HepG2 (cell line): ENCODE data around the gene NUAK2. TPM values are rescaled to one million over a fixed set of nuclear protein-coding genes. Genes with fewer than 3 reads are reported as not detected.

Experiments used
- ATAC-seq: fragments of 200-7000 bp; cut with Tn5 transposase; 3 replicates; pipeline ENCODE4 v1.9.1; 2020; ENCODE audit warnings: mild to moderate bottlenecking, moderate library complexity
- BruUV-seq: library from RNA; stranded (reverse); fragments of 400-500 nt; replicated peaks from 2 replicates; lab custom pipeline; 2021; lab: Mats Ljungman, UMichigan
- CTCF ChIA-PET: fragments of 300-600 bp; formaldehyde crosslinking; extraction: SDS; loops from one replicate; lab custom pipeline; 2021; ENCODE audit warnings: low total read pairs, inconsistent platforms, low intra/inter-chr PET ratio; lab: Yijun Ruan, JAX
- POLR2A ChIA-PET: fragments of 350-600 bp; sonication (Branson Sonifier 250); formaldehyde crosslinking; loops from one replicate; lab custom pipeline; 2020; ENCODE audit warnings: antibody characterized with exemption, inconsistent platforms; lab: Yijun Ruan, JAX
- DNase-seq: peaks from one replicate; pipeline ENCODE4 v3.0.0-alpha.2; 2015; ENCODE audit warnings: low spot score
- FAIRE-seq: peaks from 3 replicates; lab custom pipeline; 2011; peaks lifted over from hg19 to GRCh38; lab: Jason Lieb, UNC
- H2AFZ ChIP-seq: one replicate; pipeline ENCODE4 v1.6.1; 2011; ENCODE audit warnings: low read length, inconsistent platforms
- H3K27ac ChIP-seq: fragments of 300-600 bp; 3 replicates; pipeline ENCODE4 v1.8.0; 2011; ENCODE audit warnings: mixed run types, mild to moderate bottlenecking, mixed read lengths, low read length, inconsistent platforms; ENCODE audit not compliant: insufficient read depth; ENCODE audit errors: extremely low read length
- H3K27me3 ChIP-seq, 2 experiments: fragments of 200-600 bp in 1 of 2; 2 replicates in 1 of 2; 3 replicates in 1 of 2; pipeline versions ENCODE4 v1.6.0 to v1.8.0; 2011; ENCODE audit warnings: low read length in 2 of 2, mild to moderate bottlenecking in 2 of 2, moderate library complexity in 2 of 2, inconsistent platforms in 1 of 2; ENCODE audit not compliant: insufficient read depth in 2 of 2, control insufficient read depth in 1 of 2
- H3K36me3 ChIP-seq, 2 experiments: fragments of 200-600 bp in 1 of 2; replicated peaks in 1 of 2; 2 replicates in 1 of 2; 3 replicates in 1 of 2; pipeline versions ENCODE4 v1.5.1 to v1.8.0; 2011; ENCODE audit warnings: low read length in 2 of 2, inconsistent platforms in 1 of 2; ENCODE audit not compliant: insufficient read depth in 2 of 2, control insufficient read depth in 1 of 2
- H3K4me1 ChIP-seq: 2 replicates; pipeline ENCODE4 v1.5.1; 2012; ENCODE audit warnings: low read length, inconsistent platforms; ENCODE audit not compliant: insufficient read depth
- H3K4me2 ChIP-seq: 2 replicates; pipeline ENCODE4 v1.6.0; 2011; ENCODE audit warnings: low read depth, low read length, inconsistent platforms
- H3K4me3 ChIP-seq, 3 experiments: fragments of 200-600 bp in 1 of 3; sonication (generic), shearing (Covaris generic) in 1 of 3; replicated peaks in 1 of 3; 2 replicates each; pipeline ENCODE4 v1.5.1; 2011 to 2016; ENCODE audit warnings: low read length in 3 of 3, inconsistent platforms in 2 of 3, low read depth in 2 of 3, mild to moderate bottlenecking in 2 of 3, control low read depth in 1 of 3, mixed read lengths in 1 of 3; ENCODE audit not compliant: insufficient read depth in 1 of 3
- H3K79me2 ChIP-seq: one replicate; pipeline ENCODE4 v1.6.1; 2011; ENCODE audit warnings: low read length, inconsistent platforms; ENCODE audit not compliant: insufficient read depth
- H3K9ac ChIP-seq: 2 replicates; pipeline ENCODE4 v1.6.0; 2011; ENCODE audit warnings: mild to moderate bottlenecking, low read depth, low read length, inconsistent platforms; ENCODE audit not compliant: insufficient read depth
- H3K9me3 ChIP-seq: 2 replicates; pipeline ENCODE4 v1.5.1; 2012; ENCODE audit warnings: mild to moderate bottlenecking, low read length
- H4K20me1 ChIP-seq: 2 replicates; pipeline ENCODE4 v1.6.0; 2011; ENCODE audit warnings: inconsistent platforms, mild to moderate bottlenecking, low read length, moderate library complexity; ENCODE audit not compliant: insufficient read depth
- ATRX ChIP-seq: sonication (generic); formaldehyde crosslinking; IDR thresholded peaks from 2 replicates; pipeline ENCODE4 v1.4.0; 2020; ENCODE audit warnings: missing genetic modification reagents, borderline replicate concordance
- FOXK1 ChIP-seq: sonication (generic); formaldehyde crosslinking; IDR thresholded peaks from 2 replicates; pipeline ENCODE4 v1.4.0; 2020; ENCODE audit warnings: low read depth, missing genetic modification reagents, borderline replicate concordance
- NFE2L2 ChIP-seq: fragments of 150-350 bp; IDR thresholded peaks from 2 replicates; pipeline ENCODE4 v1.6.1; 2014; ENCODE audit warnings: low read length
- POLR2A ChIP-seq, 2 experiments: IDR thresholded peaks; 2 replicates each; pipeline ENCODE4 v1.6.1; 2011; ENCODE audit warnings: low read depth in 2 of 2, low read length in 2 of 2, mild to moderate bottlenecking in 1 of 2, moderate library complexity in 1 of 2; ENCODE audit not compliant: insufficient read depth in 1 of 2
- RBAK ChIP-seq: sonication (generic); formaldehyde crosslinking; IDR thresholded peaks from 2 replicates; pipeline ENCODE4 v1.5.1; 2020; ENCODE audit warnings: mild to moderate bottlenecking, missing genetic modification reagents
- RFX1 ChIP-seq: fragments of 450-650 bp; IDR thresholded peaks from 2 replicates; pipeline ENCODE4 v1.6.1; 2017
- SALL2 ChIP-seq: sonication (generic); formaldehyde crosslinking; IDR thresholded peaks from 2 replicates; pipeline ENCODE4 v1.8.1; 2023; ENCODE audit warnings: mild to moderate bottlenecking, missing genetic modification reagents, inconsistent platforms
- SRSF1 ChIP-seq: fragments of 200-400 bp; formaldehyde crosslinking; optimal IDR thresholded peaks from 2 replicates; pipeline ENCODE3; 2017; ENCODE audit warnings: mild to moderate bottlenecking, low read depth, low read length, moderate library complexity
- TBX2 ChIP-seq: sonication (generic); formaldehyde crosslinking; IDR thresholded peaks from 2 replicates; pipeline ENCODE4 v1.5.0; 2020; ENCODE audit warnings: missing genetic modification reagents, mild to moderate bottlenecking, borderline replicate concordance
- ZKSCAN5 ChIP-seq: sonication (generic); formaldehyde crosslinking; IDR thresholded peaks from 2 replicates; pipeline ENCODE4 v1.5.1; 2020; ENCODE audit warnings: mild to moderate bottlenecking, missing genetic modification reagents
- ZMAT3 ChIP-seq: sonication (generic); formaldehyde crosslinking; conservative IDR thresholded peaks from 2 replicates; pipeline ENCODE4 v1.7.0; 2021; ENCODE audit warnings: missing genetic modification reagents
- ZNF432 ChIP-seq: sonication (generic); formaldehyde crosslinking; IDR thresholded peaks from 2 replicates; pipeline ENCODE4 v1.5.0; 2020; ENCODE audit warnings: missing genetic modification reagents, mild to moderate bottlenecking, borderline replicate concordance
- ZNF572 ChIP-seq: sonication (generic); formaldehyde crosslinking; IDR thresholded peaks from 2 replicates; pipeline ENCODE4 v1.5.1; 2020; ENCODE audit warnings: mild to moderate bottlenecking, missing genetic modification reagents
- ZNF670 ChIP-seq: sonication (generic); formaldehyde crosslinking; IDR thresholded peaks from 2 replicates; pipeline ENCODE4 v1.8.0; 2022; ENCODE audit warnings: mild to moderate bottlenecking, missing genetic modification reagents, borderline replicate concordance
- ZNF75D ChIP-seq: sonication (generic); formaldehyde crosslinking; IDR thresholded peaks from 2 replicates; pipeline ENCODE4 v1.8.1; 2023; ENCODE audit warnings: missing genetic modification reagents, mild to moderate bottlenecking, borderline replicate concordance
- ZNF775 ChIP-seq: sonication (generic); formaldehyde crosslinking; IDR thresholded peaks from 2 replicates; pipeline ENCODE4 v1.4.0; 2020; ENCODE audit warnings: missing genetic modification reagents, mild to moderate bottlenecking, moderate library complexity, borderline replicate concordance
- ZNF777 ChIP-seq: sonication (generic); formaldehyde crosslinking; IDR thresholded peaks from 2 replicates; pipeline ENCODE4 v1.4.0; 2020; ENCODE audit warnings: missing genetic modification reagents
- WGBS: methylation state at CpG from one replicate; pipeline ENCODE4 v1.1.6; 2017; ENCODE audit warnings: low lambda C conversion rate; 5-methylcytosine and 5-hydroxymethylcytosine counted together
- in situ Hi-C: cut with HindIII; loops from 2 replicates; pipeline ENCODE4 v1.10.0; 2017; ENCODE audit warnings: low pct_unique_long_range_greater_than_20kb; ENCODE audit not compliant: extremely low pct_ligation_motif_present
- intact Hi-C: fragments of 100-400 bp; cut with micrococcal nuclease; formaldehyde crosslinking; loops from one replicate; pipeline ENCODE4 v1.10.0; 2022; ENCODE audit not compliant: unreplicated experiment
- polyA plus RNA-seq, 8 experiments: library from polyadenylated mRNA; depleted of rRNA in 3 of 8; stranded (reverse) in 7 of 8; unstranded in 1 of 8; fragments of >200 nt; fragmentation: Illumina TruSeq in 4 of 8; extraction: Trizol in 4 of 8; gene quantifications; 2 replicates each; pipeline versions ENCODE4 v1.2.1 to v1.2.3, GENCODE V29; 2011 to 2016; ENCODE audit warnings: low read depth in 4 of 8, missing spikeins in 1 of 8, mixed read lengths in 1 of 8; ENCODE audit not compliant: insufficient read depth in 1 of 8
- total RNA-seq, 5 experiments: library from RNA; depleted of rRNA; stranded (reverse); fragments of >200 nt; fragmentation: Illumina TruSeq; extraction: Trizol; gene quantifications; 2 replicates each; pipeline ENCODE4 v1.2.3, GENCODE V29; 2016; ENCODE audit warnings: low read depth in 1 of 5
- TF ChIP-seq, protein P1 (sequence below): fragments of 450-650 bp; IDR thresholded peaks from 2 replicates; pipeline ENCODE4 v1.6.1; 2016
- TF ChIP-seq, protein P2 (sequence below): sonication (generic); formaldehyde crosslinking; conservative IDR thresholded peaks from 2 replicates; pipeline ENCODE4 v1.4.0; 2020; ENCODE audit warnings: missing genetic modification reagents
- TF ChIP-seq, protein P3 (sequence below): sonication (generic); formaldehyde crosslinking; conservative IDR thresholded peaks from 2 replicates; pipeline ENCODE4 v1.5.0; 2020; ENCODE audit warnings: missing genetic modification reagents
- TF ChIP-seq, protein P4 (sequence below): IDR thresholded peaks from 2 replicates; pipeline ENCODE4 v1.6.1; 2016; ENCODE audit warnings: control low read depth

The NUAK2 gene
- total and polyA plus RNA-seq, 2 of the 13 experiments (the other 11 are each of a cell fraction or from before 2014, with no cell fraction given), result 0.75 to 1.1 TPM

DNA sequence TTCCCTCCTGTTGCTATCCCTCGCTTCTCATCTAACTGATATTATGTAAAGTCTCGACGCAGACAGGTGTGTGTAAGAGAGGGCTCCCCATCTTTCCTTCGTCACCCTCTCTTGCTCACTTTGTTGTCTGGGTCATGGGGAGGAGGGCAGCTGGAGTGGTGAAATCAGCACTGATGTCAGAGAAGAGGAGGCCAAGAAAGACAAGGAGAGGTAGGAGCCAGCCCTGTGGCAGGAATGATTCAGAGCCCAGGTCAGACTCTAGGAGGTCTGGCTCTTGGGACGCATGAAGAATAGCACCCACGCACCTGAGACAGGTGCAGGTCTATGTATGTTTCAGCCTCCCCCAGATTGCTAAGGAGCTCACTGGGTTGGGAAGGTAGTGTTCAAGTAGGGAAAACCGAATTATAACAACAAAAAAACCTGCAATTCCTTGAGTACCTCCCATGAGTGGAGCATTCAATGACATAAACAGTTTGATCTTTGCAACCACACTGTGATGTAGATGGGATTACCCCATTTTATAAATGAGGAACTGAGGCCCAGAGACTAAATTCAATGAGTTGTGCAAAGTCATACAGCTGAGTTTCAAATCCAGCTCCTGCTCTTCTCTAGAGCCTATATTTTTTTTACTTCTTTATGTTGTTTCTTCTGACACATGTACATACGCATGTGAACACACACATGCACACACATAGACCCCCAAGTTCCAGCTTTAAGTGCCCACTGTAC, 10.4 kb downstream of the NUAK2 start (continued):
- TF ChIP-seq ATRX (CRISPR knock-in tag), result no peak
- TF ChIP-seq ZKSCAN5 (CRISPR knock-in tag), result no peak
- no peak for TF ChIP-seq NFE2L2
- TF ChIP-seq, protein P1, sequence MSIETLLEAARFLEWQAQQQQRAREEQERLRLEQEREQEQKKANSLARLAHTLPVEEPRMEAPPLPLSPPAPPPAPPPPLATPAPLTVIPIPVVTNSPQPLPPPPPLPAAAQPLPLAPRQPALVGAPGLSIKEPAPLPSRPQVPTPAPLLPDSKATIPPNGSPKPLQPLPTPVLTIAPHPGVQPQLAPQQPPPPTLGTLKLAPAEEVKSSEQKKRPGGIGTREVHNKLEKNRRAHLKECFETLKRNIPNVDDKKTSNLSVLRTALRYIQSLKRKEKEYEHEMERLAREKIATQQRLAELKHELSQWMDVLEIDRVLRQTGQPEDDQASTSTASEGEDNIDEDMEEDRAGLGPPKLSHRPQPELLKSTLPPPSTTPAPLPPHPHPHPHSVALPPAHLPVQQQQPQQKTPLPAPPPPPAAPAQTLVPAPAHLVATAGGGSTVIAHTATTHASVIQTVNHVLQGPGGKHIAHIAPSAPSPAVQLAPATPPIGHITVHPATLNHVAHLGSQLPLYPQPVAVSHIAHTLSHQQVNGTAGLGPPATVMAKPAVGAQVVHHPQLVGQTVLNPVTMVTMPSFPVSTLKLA, result no peak
- TF ChIP-seq, protein P2, sequence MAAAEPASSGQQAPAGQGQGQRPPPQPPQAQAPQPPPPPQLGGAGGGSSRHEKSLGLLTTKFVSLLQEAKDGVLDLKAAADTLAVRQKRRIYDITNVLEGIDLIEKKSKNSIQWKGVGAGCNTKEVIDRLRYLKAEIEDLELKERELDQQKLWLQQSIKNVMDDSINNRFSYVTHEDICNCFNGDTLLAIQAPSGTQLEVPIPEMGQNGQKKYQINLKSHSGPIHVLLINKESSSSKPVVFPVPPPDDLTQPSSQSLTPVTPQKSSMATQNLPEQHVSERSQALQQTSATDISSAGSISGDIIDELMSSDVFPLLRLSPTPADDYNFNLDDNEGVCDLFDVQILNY (CRISPR knock-in tag), result no peak
- no peak for TF ChIP-seq RFX1
- no peak for TF ChIP-seq RBAK (CRISPR knock-in tag)
- TF ChIP-seq ZNF775, result no peak
- TF ChIP-seq ZMAT3 (CRISPR knock-in tag), result no peak
- TF ChIP-seq SALL2 (CRISPR knock-in tag), result no peak
- TF ChIP-seq ZNF572, result no peak

DNA sequence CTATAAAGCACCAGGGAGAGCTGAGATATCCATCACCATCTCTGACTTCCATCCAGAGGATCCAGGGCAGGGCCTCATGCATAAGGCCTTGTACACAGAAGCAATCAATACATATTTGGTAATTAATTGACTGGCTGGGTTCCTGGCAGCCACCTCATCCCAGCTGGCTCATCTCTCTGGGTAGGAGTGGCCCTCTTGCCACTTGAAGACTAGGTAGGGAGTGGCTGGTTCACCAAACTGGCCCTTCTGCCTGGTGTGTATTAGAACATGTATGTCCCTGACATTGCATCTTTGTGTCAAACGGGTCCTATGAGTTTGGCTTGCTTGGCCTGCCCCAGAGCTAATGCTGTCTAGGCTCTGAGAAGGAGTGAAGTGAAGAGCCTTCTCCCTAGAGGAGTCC, 11.8 kb downstream of the NUAK2 start:
- H3K27ac ChIP-seq, result no peak overlapping the region
- no peak overlapping the region for H2AFZ ChIP-seq
- H3K27me3 ChIP-seq, result no peaks in the 10 kb centered on the region
- in situ Hi-C loops (no loop called here), intact Hi-C loops (no loop called here)
- FAIRE-seq, result no peak
- no peak overlapping the region for H3K4me2 ChIP-seq
- H3K79me2 ChIP-seq, result peaks cover 8% of the 10 kb centered on the region
- peaks cover 17% of the 10 kb centered on the region for H3K4me1 ChIP-seq
- WGBS, result no CpG with 5 or more reads among the region's 1 CpG
- H3K9me3 ChIP-seq, result no peaks in the 10 kb centered on the region
- no TSS peak for BruUV-seq
- CTCF ChIA-PET, result no interaction called here
- ATAC-seq, result no peak
- POLR2A ChIA-PET, result no interaction called here
- no peak overlapping the region for H3K9ac ChIP-seq
- DNase-seq, result no peak
- H3K4me3 ChIP-seq, result no peak overlapping the region
- H3K36me3 ChIP-seq, result peaks cover 31 to 54% of the 10 kb centered on the region in 2 experiments; a peak in 4 of 5 replicates
- H4K20me1 ChIP-seq, result no peaks in the 10 kb centered on the region
- TF ChIP-seq SRSF1 (no peak), ZNF432 (CRISPR knock-in tag) (no peak), TBX2 (CRISPR knock-in tag) (no peak), FOXK1 (CRISPR knock-in tag) (no peak), ZNF670 (CRISPR knock-in tag) (no peak), ZNF75D (CRISPR knock-in tag) (no peak), POLR2A (IDR thresholded peaks at IDR 0.05; ENCODE audit: insufficient read depth in 1 of 2, low read depth in 2 of 2, low read length in 2 of 2) (no peak), ZNF777 (CRISPR knock-in tag) (no peak)
- TF ChIP-seq, protein P3, sequence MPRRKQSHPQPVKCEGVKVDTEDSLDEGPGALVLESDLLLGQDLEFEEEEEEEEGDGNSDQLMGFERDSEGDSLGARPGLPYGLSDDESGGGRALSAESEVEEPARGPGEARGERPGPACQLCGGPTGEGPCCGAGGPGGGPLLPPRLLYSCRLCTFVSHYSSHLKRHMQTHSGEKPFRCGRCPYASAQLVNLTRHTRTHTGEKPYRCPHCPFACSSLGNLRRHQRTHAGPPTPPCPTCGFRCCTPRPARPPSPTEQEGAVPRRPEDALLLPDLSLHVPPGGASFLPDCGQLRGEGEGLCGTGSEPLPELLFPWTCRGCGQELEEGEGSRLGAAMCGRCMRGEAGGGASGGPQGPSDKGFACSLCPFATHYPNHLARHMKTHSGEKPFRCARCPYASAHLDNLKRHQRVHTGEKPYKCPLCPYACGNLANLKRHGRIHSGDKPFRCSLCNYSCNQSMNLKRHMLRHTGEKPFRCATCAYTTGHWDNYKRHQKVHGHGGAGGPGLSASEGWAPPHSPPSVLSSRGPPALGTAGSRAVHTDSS (CRISPR knock-in tag), result no peak
- TF ChIP-seq, protein P4, sequence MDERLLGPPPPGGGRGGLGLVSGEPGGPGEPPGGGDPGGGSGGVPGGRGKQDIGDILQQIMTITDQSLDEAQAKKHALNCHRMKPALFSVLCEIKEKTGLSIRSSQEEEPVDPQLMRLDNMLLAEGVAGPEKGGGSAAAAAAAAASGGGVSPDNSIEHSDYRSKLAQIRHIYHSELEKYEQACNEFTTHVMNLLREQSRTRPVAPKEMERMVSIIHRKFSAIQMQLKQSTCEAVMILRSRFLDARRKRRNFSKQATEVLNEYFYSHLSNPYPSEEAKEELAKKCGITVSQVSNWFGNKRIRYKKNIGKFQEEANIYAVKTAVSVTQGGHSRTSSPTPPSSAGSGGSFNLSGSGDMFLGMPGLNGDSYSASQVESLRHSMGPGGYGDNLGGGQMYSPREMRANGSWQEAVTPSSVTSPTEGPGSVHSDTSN (CRISPR knock-in tag), result no peak
